Adrenal gland (tissue), 5 donors: Measurements from ENCODE around the gene HCN4.

ENCODE experiments used
- POLR2A ChIP-seq, 2 donors: fragments of 450-650 bp; IDR thresholded peaks; one replicate each; pipeline ENCODE4 v1.6.1; 2017; ENCODE audit warnings: antibody characterized with exemption in 2 of 2, mild to moderate bottlenecking in 2 of 2, moderate library complexity in 1 of 2
- TF ChIP-seq, protein P1 (sequence below), 6 experiments: fragments of 450-650 bp in 4 of 6; fragments of 200-600 bp in 2 of 6; sonication (generic) in 1 of 6; IDR thresholded peaks; 1 replicate in 5 of 6; 2 replicates in 1 of 6; pipeline versions ENCODE4 v1.5.1 to v1.8.0; 2016 to 2021; ENCODE audit warnings: antibody characterized with exemption in 6 of 6, mild to moderate bottlenecking in 2 of 6, moderate library complexity in 1 of 6
- donor health status: DM: no; HTN: no; CAD: no.

DNA sequence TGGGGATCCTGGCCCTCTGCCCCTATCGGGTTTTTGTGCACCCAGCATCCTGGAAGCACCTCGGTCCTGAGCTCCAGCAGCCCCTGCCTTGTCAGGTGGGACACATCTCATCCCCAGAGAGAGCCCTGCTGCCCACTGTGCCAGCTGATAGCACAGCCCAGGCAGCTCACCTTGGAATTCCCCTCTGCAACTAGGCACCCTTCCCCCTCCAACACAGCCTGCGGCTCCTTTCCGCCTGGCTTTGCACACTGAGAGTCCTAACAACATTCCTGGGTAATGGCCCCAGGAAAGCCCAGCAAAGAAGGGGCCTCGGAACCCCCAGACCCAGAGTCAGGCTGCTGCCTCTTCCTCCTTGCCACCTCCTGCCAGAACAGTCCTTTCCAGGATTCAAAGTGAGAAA lies 5.9 kb downstream of the HCN4 start:
- TF ChIP-seq, protein P1, sequence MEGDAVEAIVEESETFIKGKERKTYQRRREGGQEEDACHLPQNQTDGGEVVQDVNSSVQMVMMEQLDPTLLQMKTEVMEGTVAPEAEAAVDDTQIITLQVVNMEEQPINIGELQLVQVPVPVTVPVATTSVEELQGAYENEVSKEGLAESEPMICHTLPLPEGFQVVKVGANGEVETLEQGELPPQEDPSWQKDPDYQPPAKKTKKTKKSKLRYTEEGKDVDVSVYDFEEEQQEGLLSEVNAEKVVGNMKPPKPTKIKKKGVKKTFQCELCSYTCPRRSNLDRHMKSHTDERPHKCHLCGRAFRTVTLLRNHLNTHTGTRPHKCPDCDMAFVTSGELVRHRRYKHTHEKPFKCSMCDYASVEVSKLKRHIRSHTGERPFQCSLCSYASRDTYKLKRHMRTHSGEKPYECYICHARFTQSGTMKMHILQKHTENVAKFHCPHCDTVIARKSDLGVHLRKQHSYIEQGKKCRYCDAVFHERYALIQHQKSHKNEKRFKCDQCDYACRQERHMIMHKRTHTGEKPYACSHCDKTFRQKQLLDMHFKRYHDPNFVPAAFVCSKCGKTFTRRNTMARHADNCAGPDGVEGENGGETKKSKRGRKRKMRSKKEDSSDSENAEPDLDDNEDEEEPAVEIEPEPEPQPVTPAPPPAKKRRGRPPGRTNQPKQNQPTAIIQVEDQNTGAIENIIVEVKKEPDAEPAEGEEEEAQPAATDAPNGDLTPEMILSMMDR (IDR thresholded peaks at IDR 0.05): no peak
- TF ChIP-seq POLR2A (IDR thresholded peaks at IDR 0.05): no peak
